Forelimb muscle (tissue), 1 donor: ENCODE measurements around the gene QSOX2. TPM values are rescaled to one million over a fixed set of nuclear protein-coding genes. Genes with fewer than 3 reads are reported as not detected.

ENCODE experiments used
- DNase-seq: peaks from one replicate; pipeline ENCODE4 v3.0.0-alpha.2; 2013; ENCODE audit warnings: low read depth
- polyA plus RNA-seq: library from polyadenylated mRNA; unstranded; fragments of 120-200 nt; gene quantifications from one replicate; pipeline ENCODE4 v1.2.1, GENCODE V29; 2013; ENCODE audit not compliant: insufficient read length

QSOX2 gene
- polyA plus RNA-seq, 1 donor, result 6.6 TPM

DNA sequence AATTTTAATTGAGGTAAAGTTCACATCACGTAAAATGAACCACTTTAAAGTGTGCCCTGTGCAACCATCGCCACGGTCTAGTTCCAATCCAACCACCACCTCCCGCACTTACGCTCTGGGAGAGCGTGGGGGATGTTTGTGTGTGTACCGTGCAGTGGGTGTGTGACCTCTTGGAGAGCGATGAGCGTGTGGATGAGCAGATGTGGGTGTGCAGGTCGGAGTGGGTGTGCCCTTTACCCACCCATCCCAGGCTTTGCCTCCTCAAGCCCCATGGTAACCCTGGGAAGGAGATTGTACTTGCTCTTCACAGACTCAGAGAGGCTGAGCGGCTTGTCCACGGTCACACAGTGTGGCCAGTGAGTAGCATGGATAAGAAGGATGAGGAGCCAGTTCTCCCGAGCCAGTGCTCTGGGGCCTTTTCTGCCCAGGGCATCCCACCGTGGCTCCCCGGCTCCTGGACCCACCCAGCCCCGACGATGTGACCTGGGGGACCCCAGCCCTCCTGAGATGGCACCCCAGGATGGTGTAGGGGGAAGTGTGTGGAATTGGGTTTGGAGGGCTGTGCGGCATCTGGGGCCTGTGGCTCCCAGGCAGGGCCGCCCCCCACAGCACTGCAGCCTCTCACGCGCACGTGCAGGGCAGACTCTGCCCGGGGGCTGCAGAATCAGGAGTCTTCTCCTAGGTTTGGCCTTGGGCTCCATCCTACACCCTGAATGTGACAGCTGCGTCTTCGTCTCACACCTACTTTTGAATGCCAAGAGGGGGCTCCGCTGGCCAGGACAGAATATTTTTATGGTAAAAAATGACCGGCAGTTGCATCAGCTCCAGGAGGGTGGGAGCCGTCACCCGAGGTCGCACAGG is 54.3 kb downstream of the QSOX2 start:
- DNase-seq, result no peak

DNA sequence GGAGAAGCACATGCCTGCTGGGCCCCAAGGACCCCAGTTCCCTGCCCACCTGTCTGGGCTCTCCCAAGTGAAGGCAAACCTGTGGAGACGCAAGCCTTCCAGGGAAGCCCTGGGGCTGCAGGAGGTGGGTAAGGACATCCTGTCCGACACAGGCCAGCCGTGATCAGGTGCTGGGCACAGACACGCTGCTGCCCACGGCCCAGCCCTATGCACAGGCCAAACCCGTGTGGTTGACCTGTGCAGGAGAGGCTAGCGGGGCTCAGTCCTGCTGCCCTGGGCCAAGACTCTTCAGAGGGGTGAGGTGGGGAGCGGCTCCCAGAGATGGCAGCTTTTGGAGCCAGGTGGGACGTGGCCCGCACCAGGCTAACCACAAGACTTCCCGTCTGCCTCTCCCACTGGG is 55.0 kb downstream of the QSOX2 start:
- no peak for DNase-seq

DNA sequence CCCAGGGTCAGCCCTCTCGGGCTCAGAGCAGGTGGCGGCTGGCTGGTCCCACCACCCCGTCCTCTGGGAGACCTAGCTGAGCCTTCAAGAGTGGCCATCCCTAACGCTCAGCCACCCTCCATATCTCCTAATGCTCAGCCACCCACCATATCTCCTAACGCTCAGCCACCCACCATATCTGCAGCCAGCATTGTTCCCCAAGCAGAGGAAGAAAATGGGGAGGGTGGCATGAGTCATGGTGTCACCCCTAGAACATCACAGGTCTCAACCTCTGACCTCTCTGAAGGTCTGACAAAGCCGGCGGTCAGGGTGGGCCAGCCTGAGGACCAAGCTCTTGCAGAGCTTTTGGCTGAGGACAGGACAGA is 55.4 kb downstream of the QSOX2 start:
- no peak for DNase-seq

DNA sequence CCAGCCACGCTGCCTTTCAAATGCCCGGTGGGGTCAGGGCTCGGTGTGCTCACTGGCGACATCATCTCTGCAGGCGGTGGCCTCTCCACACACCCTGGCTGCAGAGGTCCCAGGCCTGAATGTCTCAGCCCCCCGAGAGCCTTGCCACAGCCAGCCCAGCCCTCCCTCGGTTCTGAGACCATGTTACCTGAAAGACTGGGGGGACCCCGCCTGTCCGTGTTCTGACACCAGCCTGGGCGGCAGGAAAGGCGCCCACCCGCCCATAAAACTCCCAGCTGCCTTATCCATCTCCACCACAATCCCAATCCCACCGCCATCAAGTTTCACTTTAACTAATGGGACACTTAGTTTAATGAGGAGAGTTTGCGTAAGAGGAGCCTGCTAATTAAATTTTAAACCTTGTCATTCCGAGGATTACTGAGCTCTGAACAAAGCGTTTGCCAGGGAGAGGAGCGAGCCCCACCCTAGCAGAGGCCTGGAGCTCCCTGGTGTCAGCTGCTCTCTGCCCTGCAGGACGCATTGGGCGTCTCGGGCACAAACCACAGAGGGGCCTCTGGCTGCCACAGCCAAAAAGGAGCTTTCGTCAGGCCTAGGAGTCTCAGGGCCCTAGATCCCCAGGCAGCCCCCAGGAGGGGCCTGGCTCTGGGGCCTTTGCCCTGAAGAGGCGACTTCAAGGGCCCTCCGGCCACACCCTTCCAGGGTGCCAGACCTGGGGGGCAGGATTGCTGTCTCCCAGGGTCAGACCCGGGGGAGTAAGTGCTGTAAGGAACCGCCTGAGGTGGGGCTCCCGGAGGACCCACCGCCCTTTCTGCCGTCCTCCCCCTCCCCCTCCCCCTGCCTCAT is 56.0 kb downstream of the QSOX2 start:
- no peak for DNase-seq

DNA sequence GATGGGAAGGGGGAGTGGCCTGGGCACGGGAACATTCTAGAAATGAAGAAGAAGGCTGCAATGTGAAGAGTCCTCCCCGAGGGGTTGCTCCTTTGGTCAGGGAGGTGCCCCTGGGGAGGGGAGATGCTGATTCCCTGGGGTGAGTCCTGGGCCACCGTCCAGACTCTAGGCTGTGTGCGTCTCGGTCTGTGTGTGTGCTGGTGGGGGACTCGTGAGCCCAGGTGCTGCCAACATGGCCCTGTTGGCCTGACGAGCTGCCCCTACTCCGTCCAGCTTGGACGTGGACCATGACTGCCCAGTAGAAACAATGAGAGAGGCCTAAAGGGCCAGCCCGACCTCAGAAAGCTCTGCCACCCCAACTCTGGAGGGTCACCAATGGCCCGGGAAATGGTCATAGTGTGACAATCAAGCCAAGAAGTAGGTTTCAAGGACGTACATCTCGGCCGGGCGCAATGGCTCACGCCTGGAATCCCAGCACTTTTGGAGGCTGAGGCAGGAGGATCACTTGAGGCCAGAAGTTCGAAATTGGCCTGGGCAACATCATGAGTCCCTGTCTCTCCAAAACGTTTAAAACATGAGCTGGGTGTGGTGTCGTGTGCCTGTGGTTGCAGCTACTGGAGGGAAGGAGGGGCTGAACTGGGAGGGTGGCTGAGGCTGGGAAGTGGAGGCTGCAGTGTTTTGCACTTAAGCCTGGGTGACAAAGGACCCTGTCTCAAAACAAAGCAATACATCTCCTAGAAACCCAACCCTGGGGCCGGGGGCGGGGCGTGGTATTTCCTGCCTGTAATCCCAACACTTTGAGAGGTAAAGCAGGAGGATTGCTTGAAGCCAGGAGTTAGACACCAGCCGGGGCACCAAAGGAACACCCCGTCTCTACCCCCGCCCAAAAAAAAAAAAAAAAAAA is 57.7 kb downstream of the QSOX2 start:
- DNase-seq, result no peak

DNA sequence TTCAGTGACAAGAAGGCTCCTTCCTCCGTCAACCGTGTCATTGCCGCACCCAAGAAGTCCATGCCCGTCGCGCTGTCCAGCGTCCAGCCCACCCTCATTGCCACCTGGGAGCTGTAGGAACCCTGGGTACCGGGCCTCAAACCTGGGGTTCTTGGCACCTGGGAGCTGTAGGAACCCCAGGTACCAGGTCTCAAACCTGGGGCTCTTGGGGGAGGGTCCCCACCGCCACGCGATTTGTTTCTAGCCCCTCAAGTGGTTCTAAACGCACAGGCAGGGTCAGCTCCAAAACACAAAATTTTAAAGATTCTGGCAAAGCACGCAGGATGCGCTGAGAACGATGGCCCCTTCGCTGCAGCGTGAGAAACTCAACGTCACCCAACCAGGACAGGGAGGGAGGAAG is 58.4 kb downstream of the QSOX2 start:
- DNase-seq, result no peak

DNA sequence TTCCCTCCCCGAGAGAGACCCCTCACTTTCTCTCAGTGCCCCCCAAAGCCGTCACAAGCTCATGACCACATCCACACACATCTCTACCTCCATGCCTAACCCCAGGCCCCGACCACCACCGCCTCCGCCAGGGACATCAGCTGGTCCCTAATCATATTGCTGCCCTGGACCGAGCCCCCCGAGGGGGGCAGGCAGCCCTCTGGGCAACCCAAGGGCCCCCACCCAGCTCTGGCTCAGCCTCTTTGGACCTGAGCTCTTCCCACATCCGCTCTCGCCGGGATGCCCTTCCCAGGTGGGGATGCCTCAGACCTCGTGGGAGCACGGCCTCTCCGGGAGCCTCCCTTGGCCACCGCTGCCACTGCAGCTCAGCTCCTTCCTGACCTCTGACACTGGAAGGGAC is 59.2 kb downstream of the QSOX2 start:
- no peak for DNase-seq

DNA sequence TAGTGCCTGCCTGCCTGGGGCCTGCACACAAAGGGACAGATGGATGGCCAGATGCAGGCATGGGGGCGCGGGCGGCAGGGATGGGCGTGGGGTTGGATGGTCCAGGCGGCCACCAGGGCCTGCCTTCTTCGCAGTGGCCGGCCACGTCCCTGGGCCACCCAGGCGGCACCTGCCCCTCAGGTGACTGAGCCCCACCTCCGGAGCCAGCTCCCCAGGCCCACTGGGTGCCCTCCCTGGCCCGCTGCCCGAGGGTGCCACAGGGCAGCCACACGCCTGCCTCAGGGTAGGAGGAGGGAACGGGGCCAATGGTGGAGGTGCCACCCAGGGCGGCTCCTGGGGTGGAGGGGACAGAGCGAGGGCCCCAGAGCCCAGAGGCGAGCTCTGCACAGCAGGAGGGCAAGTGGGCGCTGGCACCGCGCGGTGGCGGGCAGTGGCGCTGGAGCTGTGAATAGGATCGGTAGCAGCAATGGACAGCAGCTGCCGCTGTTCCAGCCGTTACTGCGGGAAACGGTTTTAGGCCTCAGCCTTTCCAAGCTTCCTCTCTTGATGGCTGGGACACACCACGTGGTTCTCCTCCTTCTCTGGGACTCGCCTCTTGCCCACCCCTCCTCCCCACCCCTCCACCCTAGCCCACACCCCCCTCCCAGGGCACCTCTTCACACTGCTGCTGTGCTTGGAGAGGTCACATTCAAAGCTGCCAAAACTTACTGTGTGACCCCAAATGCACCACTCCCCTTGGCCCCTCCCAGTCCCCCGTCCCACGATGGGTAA is 59.8 kb downstream of the QSOX2 start:
- no peak for DNase-seq

DNA sequence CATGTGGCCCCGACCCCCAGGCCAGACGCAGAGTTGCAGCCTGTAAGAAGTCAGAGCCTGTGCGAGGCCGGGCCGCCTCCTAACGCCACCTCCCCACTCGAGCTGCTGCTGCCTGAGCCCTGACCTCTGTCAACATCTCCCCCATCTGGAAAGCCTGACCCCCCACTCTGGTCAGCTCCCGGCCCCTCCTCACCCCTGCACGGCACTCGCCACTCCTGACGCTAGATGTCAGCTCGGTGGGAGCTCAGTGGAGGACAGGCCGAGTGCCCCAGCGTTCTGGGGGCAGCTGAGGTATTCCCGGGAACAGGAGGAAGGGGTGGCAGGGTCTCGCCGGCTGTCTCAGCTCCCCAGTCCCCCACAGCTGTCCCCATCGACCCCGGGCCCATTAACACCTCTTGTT is 60.5 kb downstream of the QSOX2 start:
- DNase-seq, result no peak

DNA sequence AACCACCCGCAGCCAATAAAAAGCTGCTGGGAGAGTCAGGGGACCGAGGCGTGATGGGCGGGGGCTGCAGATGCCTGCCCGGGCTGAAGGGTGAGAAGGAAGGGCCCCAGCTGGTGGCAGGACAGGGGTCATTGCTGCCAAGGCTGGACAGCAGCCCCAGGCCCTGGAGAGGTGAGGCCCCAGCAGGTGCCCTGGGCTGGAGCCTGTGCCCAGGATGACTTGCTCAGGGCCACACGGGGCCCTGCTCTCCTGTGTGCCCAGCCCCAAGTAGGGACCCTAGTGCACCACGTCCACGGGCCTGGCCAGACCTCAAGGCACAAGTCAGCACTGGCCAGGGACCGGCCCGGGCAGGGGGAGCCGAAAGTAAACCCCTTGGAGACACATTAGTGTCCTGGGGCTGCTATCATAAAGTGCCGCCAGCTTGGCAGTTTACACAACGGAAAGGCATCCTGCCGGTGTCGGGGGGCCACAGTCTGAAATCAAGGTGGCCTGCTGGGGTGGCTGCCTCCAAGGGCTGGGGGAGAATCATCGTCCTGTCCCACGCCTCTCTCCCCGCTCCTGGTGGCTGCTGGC is 62.7 kb downstream of the QSOX2 start:
- DNase-seq, result no peak

DNA sequence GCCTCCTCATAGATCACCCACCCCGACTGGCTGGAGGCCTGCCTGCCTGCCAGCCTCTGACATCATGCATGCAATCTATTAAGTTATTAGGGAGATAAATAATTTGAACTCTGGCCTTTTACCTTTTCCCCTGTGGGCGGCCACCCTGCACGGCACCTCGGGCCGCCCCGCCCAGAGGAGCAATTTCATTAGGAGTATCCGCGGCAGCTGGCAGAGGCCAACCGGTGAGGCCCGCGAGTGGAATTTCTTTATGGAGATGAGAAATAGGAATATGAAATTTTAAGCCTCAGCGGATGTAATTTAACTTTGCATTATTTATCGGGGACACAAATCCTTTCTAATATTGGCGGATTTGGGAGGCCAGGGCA is 63.2 kb downstream of the QSOX2 start:
- DNase-seq, result no peak

DNA sequence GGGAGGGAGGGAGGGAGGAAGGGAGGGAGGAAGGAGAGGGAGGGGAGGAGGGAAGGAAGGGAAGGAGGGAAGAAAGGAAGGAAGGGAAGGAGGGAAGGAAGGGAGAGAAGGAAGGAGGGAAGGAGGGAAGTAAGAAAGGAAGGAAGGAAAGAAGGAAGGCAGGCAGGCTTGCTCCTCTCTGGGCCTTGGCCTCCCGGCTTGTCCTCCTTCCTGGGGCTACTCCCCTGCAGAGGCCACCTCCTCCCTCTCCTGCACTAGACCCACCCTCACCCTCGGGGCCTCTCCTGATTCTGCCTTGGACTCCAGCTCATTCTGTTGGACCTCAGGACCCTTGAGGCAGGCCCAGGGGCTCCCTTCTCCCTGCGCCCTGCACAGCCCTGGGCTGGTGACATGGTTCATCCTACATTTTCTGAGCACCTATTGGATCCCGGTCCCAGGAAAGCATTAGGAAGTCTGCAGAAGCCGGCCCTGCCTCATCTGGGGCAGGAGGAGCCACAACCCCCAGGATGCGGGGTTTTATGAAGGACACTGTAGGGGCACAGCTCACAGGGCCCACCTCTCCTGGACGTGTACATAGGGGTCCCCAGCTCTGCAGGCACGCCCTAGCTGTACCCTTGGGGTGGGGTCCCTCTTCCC is 63.7 kb downstream of the QSOX2 start:
- DNase-seq, result no peak

DNA sequence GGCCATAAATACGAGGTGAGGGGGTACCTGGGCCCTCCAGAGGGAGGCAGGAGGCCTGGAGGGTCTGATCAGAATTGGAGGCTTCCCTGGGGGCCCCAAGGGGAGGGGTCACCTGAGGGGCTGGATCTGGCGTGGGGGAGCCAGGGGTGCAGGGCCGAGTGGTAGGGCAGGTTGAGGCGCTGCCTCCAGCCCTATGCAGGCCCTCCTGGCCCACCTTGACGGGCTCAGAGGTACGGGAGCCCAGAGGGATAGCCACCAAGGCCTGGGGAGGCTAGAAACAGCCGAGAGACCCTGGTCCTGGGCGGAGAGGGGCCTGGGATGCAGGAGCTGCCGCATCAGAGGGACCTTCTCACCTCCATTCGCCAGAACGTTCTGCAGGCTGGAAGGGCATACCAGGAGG is 65.0 kb downstream of the QSOX2 start:
- no peak for DNase-seq

DNA sequence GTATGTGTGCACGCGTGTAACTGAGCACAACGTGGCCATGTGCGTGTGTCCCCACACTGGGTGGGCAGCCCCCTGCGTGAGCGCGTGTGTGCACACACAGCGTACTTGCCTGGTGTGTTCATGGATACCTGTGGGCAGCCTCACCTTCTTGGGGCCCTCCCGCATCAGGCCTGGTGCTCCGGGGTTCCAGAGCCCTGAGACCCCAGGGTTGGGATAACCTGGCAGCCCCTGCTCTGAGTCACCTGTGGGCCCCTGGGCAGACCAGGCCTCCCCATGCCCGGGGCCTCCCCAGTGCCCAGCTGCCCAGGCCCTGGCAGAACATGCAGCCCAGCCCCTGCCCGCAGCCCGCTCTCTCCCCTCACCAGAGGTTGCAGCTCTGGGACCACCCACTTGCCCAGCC is 65.9 kb downstream of the QSOX2 start:
- DNase-seq, result no peak

DNA sequence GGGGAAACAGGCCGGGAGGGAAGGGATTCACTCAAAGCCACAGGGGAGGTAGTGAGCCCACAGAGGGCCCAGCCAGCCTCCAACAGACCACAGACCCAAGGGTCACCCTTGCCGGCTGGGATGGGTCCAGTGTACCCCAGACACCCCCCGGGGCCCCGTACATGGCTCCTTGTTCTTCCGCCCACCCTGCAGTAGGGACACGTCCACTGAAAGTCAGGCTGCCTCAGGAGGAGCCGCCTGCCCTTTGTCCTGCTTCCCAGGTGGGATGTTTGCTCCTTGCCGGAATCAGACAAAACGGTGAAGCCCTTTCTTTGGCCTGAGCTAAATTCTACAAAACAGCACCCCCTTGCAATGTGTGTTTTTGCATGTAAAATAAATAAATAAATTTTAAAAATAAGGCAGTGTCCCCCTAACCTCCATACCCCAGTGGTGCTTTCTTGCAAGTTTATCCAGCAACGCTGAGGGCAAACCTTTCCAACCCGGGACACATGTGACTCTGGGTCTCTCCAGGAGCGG is 66.5 kb downstream of the QSOX2 start:
- DNase-seq, result no peak

DNA sequence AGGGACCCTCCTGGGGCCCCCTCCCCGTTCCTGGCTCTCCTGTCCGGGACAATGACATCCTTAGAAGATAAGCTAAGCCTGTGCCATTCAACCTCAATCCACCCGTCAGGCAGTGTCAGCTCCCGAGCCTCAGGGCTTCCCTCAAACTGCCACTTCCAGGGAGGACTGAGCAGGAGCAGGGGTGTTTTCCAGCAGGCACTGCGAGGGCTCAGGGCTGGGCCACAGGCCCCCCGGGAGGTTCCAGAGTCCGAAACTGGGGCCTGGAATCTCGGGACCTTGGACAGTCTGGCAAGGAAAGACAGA is 66.9 kb downstream of the QSOX2 start:
- no peak for DNase-seq

DNA sequence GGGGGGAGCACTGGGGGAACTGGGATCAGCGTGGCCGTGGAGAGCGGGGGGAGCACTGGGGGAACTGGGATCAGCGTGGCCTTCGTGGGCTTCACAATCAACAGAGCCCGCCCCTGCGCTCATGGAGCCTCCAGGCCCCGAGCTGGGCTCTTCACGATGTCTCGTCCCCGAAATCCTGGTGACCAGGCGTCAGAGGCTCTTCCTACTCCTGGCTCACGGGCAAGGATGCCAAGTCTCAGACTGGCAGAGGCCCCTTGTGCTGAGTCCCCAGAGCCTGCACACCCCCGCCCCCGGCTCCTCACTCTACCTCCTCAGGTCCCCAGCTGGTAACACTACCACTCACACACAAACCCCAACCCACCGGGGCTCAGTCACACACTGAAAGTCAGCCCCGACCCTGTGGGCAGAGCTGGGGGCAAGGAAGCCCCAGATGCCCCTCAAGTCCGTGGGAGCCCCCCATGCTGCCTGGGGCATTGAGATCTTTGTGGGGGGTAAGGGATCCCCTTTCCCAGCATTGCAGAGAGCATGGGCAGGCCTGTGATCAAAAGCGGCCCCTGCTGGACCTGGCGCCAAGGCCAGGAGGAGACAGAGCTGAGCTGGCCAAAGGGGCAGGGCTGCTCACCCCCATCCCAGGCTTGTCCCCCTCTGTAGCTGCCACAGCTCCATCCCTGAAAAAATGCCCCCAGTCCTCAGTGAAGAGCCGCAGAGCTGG is 67.4 kb downstream of the QSOX2 start:
- DNase-seq, result no peak

DNA sequence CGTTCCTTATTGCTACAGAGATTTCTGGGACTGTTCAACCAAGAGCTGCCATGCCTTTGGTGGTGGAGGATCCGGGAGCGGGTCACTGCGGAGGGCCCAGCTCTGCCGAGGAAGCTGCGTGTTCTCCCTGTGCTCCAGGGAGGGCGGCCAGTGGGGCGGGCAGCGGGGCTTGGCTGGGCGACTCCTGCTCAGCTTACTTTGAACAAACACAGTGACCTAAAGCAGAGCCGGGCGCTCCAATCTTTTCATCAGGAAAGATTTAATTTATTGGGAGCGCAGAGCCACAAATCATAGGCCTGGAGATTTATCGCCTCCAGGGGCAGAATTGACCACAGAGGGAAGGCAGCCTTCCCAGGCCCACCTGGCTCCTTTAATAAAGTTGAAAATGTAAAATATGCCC is 68.4 kb downstream of the QSOX2 start:
- no peak for DNase-seq

DNA sequence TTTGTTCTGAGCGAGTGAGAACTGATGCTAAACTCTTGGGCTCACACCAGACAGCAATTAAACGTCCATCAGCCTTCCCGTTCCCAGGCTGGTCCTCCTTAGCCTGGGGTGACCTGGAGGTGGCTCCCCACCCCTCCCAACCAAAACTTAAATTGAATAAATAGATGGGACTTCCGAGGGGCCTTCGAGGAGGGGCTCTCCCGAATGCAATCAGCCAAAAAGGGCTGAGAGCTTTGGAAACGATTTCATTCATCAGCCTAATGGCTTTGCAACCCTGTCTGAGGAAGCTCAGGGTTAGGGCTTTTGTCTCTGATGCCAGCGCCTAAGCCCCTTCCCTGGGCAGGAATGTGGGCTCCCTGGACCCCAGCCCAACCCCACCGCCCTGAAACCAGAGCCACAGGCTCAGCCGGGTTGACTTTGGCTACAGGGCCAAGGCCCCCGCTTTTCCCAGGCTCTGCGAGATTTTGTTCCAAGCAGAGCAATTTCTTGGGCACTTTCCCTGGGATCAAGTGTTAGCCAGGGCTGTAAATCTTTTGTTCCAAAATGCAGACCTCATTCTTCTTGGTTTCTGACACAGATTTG is 69.9 kb downstream of the QSOX2 start:
- DNase-seq, result no peak
